ENCODE measurements around the gene STK32B. TPM values are rescaled to one million over a fixed set of nuclear protein-coding genes. Genes with fewer than 3 reads are reported as not detected.

The STK32B gene
- total RNA-seq, 6 donors from 2014 or later, result 0.22 to 3.4 (median 1.0) TPM

- no peak overlapping the region for H3K4me3 ChIP-seq
- no peak for ATAC-seq (ENCODE audit: low FRiP score in 2 of 2)
- H3K4me1 ChIP-seq, result no peaks in the 10 kb centered on the region
- WGBS, 2 donors, result 81% methylated on average over 6 of the region's 6 CpGs
- H3K27ac ChIP-seq, result no peak overlapping the region
- TF ChIP-seq EP300 (IDR thresholded peaks at IDR 0.05) (no peak), CTCF (IDR thresholded peaks at IDR 0.05) (no peak), POLR2A (IDR thresholded peaks at IDR 0.05) (no peak), POLR2AphosphoS5 (IDR thresholded peaks at IDR 0.05) (no peak)
- no peak for DNase-seq
- no peaks in the 10 kb centered on the region for H3K36me3 ChIP-seq
- no peaks in the 10 kb centered on the region for H3K9me3 ChIP-seq
- no peaks in the 10 kb centered on the region for H3K27me3 ChIP-seq
Measured at GRCh38 chr4:5185551-5185950, 134.3 kb downstream of the STK32B start.

- Histone ChIP-seq H3K27ac (no peak overlapping the region), H3K4me3 (no peak overlapping the region), H3K4me1 (no peaks in the 10 kb centered on the region), H3K27me3 (no peaks in the 10 kb centered on the region), H3K9me3 (no peaks in the 10 kb centered on the region), H3K36me3 (no peaks in the 10 kb centered on the region)
- ATAC-seq (ENCODE audit: low FRiP score in 2 of 2), result peak in 1 of 2 donors; percentile 25
- TF ChIP-seq EP300 (IDR thresholded peaks at IDR 0.05), result no peak
- no peak for TF ChIP-seq POLR2A (IDR thresholded peaks at IDR 0.05)
- no peak for TF ChIP-seq POLR2AphosphoS5 (IDR thresholded peaks at IDR 0.05)
- TF ChIP-seq CTCF (IDR thresholded peaks at IDR 0.05), result no peak
- DNase-seq, result no peak
- WGBS, 2 donors, result 54 to 57% methylated on average over 14 of the region's 14 CpGs
Measured at GRCh38 chr4:5186271-5187064, 135.2 kb downstream of the STK32B start.

GRCh38 chr4:5188130-5188529 lies 136.8 kb downstream of the STK32B start:
- WGBS, 2 donors, result 80 to 89% methylated on average over 9 to 10 of the region's 10 CpGs
- Histone ChIP-seq H3K27ac (no peak overlapping the region), H3K9me3 (no peaks in the 10 kb centered on the region), H3K4me1 (no peaks in the 10 kb centered on the region), H3K36me3 (no peaks in the 10 kb centered on the region), H3K27me3 (no peaks in the 10 kb centered on the region), H3K4me3 (no peak overlapping the region)
- ATAC-seq (ENCODE audit: low FRiP score in 2 of 2), result no peak
- no peak for DNase-seq
- TF ChIP-seq POLR2A (IDR thresholded peaks at IDR 0.05) (no peak), CTCF (IDR thresholded peaks at IDR 0.05) (no peak), POLR2AphosphoS5 (IDR thresholded peaks at IDR 0.05) (no peak), EP300 (IDR thresholded peaks at IDR 0.05) (no peak)

DNA sequence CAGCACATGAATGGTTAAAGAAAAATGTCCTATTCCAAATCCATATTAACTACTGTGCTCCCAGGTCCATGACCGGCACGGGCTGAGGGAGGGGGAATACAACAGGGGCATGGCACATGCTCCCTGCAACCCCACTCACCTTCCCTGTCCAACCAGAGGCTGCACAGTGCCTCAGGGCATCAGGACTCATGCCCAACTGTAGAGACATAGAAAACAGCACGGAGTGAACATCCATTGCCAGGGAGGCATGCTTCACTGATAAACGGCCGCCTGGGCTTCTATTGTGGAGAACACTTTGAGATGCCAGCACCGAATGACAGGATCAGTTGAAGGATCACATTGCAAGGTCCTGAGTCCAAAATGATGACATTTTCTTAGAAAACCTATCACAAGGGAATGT lies 140.6 kb downstream of the STK32B start:
- TF ChIP-seq POLR2A (IDR thresholded peaks at IDR 0.05) (no peak), POLR2AphosphoS5 (IDR thresholded peaks at IDR 0.05) (no peak), EP300 (IDR thresholded peaks at IDR 0.05) (no peak), CTCF (IDR thresholded peaks at IDR 0.05) (no peak)
- no peak for ATAC-seq (ENCODE audit: low FRiP score in 2 of 2)
- H3K4me1 ChIP-seq, result no peaks in the 10 kb centered on the region
- H3K4me3 ChIP-seq, result no peak overlapping the region
- H3K36me3 ChIP-seq, result no peaks in the 10 kb centered on the region
- H3K27ac ChIP-seq, result no peak overlapping the region
- H3K27me3 ChIP-seq, result no peaks in the 10 kb centered on the region
- DNase-seq, result no peak
- 83 to 88% methylated on average over 6 of the region's 6 CpGs for WGBS, 2 donors
- no peaks in the 10 kb centered on the region for H3K9me3 ChIP-seq

DNA sequence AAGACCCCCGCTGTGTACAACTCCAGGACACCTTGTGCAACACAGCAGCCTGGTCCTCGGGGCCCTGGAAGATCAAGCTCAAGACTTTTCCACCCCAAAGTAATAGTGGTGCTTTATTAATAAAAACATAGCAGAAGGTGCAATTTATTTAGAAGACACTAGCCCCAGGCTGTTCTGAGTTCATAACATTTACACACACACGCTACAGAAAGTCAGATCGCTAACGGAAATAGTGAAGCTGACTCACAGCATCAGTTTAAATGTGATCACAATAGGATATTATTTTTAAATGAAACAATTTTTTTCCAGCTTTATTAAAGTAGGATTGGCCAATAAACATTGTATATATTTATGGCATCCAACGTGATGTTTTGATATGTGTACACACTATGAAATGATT lies 141.0 kb downstream of the STK32B start:
- Histone ChIP-seq H3K9me3 (no peaks in the 10 kb centered on the region), H3K4me1 (no peaks in the 10 kb centered on the region), H3K27ac (no peak overlapping the region), H3K27me3 (no peaks in the 10 kb centered on the region), H3K36me3 (no peaks in the 10 kb centered on the region), H3K4me3 (no peak overlapping the region)
- DNase-seq (no peak), ATAC-seq (ENCODE audit: low FRiP score in 2 of 2) (no peak)
- WGBS, 2 donors, result 83 to 88% methylated on average over 6 of the region's 6 CpGs
- no peak for TF ChIP-seq POLR2A (IDR thresholded peaks at IDR 0.05)
- no peak for TF ChIP-seq POLR2AphosphoS5 (IDR thresholded peaks at IDR 0.05)
- no peak for TF ChIP-seq CTCF (IDR thresholded peaks at IDR 0.05)
- TF ChIP-seq EP300 (IDR thresholded peaks at IDR 0.05), result no peak

All from upper lobe of left lung (tissue), 6 donors.